ENCODE results near the gene SYT1. TPM values are rescaled to one million over a fixed set of nuclear protein-coding genes. Genes with fewer than 3 reads are reported as not detected.
A peak's percentile ranks its signal among the peaks of the same experiment; 100 is the strongest.

The SYT1 gene
- total RNA-seq, 1 experiment from 2014 or later = 5.9 TPM

DNA sequence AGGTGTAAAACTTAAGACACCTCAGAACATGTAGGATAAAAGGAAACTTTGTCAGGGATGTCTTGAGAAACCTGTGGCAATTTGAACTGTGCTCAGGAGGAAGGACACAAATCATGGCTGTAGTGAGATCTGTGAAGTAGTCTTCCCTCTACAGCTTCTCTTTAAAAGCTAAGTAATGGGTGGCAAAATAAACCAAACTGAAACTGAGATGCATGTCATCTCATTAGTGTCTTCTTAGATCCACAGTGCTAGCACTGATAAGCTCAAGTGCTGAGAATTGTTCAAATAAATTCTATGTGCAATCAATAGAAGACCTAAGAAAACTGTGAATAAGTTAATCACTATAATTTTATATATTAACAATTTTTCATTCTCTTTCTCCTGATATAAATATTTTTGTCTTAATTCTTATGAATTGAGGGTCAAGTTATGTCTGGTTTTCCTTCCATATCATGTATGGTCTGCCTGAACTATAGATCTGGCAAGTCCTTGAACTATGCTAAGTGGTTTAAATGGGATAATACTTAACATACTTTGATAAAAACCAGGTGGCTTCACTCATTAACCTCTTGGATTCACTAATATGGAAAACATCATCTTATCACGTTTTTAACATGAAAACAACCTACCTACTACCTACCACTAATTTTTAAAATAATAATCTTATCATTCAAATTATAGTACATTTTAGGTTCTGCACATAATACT is 27.2 kb downstream of the SYT1 start:
- no peak for DNase-seq (ENCODE audit: low spot score)

DNA sequence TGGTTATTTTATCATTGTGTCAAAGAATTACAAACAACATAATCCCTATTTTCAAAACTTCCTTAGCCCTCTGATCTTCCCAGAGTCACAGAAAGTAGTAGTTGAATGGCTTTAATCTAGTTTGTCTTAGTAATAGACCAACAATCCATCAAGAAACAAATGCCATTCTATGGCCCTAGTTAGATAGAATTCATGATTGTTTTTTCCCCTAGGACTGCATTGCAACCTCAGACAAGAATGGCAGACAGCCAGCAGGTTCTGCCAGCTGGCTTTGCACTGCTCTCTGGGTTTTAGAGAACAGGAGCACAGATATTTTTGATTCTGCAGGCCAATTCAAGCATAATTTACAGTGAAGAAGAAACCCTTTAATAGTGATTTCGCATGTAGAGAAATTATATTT is 33.8 kb downstream of the SYT1 start:
- no peak for DNase-seq (ENCODE audit: low spot score)

- no peak for DNase-seq (ENCODE audit: low spot score)
These were observed 50.3 kb downstream of the SYT1 start for GRCh38 chr12:78914859-78915331.

- DNase-seq (ENCODE audit: low spot score) = peak; percentile 81
These were observed 52.4 kb downstream of the SYT1 start for GRCh38 chr12:78916845-78917480.

GRCh38 chr12:78917513-78917912 is 52.9 kb downstream of the SYT1 start:
- DNase-seq (ENCODE audit: low spot score) = no peak

DNA sequence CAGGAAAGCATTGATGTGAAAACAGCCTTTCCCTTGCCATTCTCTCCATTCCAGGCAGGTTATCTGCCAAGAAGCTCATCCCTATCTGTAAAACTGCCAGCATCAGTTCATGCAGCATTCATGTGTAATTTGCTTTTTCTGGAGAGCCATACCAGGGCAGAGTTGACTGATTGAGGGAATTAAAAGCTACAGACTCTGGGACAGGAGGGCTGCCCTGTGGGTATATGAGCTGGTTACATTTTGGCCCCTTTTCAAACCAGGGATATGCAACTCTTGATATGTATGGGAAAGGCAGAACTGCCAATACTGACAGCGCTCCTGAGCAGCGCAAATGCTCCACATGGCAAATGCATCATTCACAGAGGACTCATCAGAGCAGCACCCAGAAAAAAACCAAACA is 53.7 kb downstream of the SYT1 start:
- no peak for DNase-seq (ENCODE audit: low spot score)

DNA sequence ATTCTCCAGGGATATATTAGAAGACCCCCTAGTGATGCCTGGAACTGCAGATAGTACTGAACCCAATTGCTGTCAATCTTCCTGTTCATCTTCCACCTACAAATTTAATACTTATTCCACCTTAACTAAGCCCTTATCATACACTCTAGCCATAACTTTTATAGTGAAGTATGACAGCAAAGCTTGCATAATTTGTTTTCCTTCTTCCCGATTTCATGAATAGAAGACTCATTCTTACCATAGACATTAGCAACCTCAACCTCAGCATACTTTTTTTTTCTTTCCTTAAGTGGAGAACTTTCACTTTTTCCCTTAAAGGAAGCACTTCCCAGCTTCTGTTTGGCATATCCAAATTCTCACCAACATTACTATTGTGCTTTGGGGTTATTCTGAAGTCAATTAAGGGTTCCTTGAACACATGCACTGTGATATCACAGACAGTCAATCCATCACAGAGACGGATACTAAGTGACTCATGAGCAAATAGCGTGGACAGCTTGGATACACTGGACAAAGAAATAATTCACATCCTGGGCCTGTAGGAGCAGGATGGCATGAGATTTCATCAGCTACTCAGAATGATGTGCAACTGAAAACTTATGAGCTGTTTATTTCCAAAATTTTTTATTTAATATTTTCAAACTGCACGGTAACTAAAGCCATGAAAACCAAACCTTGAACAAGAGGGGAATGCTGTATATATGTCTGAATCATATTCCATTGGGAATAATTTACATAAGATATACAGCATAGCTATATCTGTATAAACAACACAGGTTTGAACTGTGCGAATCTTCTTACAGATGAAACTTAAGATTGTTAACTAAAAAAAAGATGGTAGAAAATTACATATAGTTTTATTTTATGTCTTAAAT is 63.9 kb downstream of the SYT1 start:
- peak; percentile 84 for DNase-seq (ENCODE audit: low spot score)

DNA sequence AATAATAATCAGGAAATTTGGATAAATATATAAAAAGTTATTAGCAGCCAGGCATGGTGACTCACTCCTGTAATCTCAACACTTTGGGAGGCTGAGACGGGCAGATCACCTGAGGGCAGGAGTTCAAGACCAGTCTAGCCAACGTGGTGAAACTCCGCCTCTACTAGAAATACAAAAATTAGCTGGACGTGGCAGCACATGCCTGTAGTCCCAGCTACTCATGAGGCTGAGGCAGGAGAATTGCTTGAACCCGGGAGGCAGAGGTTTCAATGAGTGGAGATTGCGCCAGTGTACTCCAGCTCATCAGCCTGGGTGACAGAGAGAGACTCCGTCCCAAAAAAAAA is 64.5 kb downstream of the SYT1 start:
- DNase-seq (ENCODE audit: low spot score) = peak; percentile 24

- DNase-seq (ENCODE audit: low spot score) = no peak
These were observed 67.0 kb downstream of the SYT1 start for GRCh38 chr12:78931466-78931990.

DNA sequence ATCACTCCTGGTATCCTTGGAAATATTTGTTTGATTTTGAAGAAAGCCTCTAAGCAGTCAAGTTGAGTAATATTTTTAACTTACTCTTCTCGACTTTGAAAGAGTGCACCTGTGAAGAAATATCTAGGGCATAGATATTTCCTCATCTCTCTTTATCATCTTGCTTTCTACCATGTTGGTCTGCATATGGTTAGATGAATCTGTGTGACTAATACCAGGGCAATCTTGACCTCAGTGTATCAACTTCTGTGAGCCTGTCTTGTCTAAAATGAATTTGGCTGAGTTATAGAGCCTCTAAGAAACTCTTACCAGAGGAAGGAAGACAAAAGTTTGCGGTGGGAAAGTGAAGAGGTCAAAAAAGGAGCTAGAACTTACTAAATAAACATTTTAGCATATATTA is 68.4 kb downstream of the SYT1 start:
- DNase-seq (ENCODE audit: low spot score) = no peak

GRCh38 chr12:78938341-78939084 is 73.9 kb downstream of the SYT1 start:
- no peak for DNase-seq (ENCODE audit: low spot score)

GRCh38 chr12:78949532-78949931 is 85.0 kb downstream of the SYT1 start:
- DNase-seq (ENCODE audit: low spot score) = no peak

GRCh38 chr12:78951803-78952551 is 87.4 kb downstream of the SYT1 start:
- DNase-seq (ENCODE audit: low spot score) = no peak

DNA sequence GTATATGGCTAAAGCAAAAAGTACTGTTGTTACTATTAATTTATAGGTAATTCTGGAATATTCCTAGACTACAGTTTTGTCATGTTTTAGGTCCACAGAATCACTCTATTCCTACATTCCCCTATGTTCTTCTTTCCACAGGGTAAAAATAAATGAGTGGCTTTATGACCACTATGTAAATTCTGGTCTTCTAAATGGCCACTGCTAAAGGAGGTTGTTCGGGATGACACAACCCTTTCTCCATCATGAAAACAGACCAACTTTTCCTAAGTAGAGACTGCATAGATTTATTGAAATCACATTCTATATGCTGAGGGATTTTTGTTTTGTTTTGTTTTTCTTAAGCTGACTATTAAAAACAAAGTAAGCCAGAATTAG is 88.0 kb downstream of the SYT1 start:
- DNase-seq (ENCODE audit: low spot score) = no peak

DNA sequence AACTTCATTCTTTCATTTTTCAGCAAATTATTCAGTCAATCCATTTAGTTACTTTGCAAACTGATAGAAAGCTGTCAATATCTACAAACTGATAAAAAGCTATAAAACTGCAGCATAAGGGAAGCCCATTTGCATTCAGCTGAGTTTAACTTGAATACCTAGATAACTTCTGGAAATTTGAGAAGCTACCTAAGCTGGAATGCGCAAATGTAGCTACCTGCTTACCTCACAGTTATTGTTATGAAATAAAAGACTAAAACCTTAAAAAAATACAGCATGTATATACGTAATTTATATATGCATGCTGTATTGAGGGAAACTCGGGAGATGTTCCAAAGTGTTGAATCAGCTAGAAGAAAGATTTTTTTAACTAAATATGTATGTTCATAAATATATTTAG is 94.4 kb downstream of the SYT1 start:
- DNase-seq (ENCODE audit: low spot score) = no peak

DNA sequence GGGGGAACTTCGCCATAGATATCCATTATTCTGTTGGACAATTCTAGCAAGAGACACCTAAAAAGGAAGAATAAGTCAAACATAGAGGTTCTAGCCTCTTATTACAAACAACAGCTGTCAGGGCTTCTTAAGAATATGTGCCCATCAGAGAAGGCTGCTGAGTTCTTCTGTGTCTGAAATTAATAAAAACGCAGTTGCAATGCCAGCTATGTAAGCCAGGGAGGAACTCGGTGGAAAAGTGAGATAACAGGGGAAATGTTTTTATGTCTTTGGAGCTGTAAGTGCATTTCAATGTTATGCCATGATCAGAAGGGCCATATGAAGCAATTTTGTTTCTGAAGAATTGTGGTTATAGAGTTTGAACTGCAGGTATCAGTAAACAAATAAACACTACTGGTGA is 95.0 kb downstream of the SYT1 start:
- no peak for DNase-seq (ENCODE audit: low spot score)

- DNase-seq (ENCODE audit: low spot score) = no peak
These were observed 96.6 kb downstream of the SYT1 start for GRCh38 chr12:78961171-78961570.

- no peak for DNase-seq (ENCODE audit: low spot score)
These were observed 99.1 kb downstream of the SYT1 start for GRCh38 chr12:78963439-78964227.

DNA sequence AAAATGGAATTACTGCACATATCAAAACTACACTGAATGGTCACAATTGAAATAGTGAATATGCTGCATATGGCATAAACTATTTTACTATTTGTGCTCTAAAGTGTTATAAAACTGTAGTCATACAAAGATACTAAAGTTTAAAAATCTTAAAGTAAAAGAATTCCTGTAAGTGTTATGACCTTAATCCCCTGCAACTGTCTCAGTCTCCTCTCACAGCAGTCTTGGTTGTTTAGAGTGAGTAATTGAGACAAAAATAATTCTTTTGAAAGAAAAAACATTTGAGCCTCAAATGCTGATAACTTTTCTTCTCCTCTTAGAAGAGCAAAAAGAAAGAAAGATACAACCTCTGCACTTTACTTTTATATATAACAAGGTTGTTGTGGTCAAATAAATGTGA is 99.9 kb downstream of the SYT1 start:
- no peak for DNase-seq (ENCODE audit: low spot score)

DNA sequence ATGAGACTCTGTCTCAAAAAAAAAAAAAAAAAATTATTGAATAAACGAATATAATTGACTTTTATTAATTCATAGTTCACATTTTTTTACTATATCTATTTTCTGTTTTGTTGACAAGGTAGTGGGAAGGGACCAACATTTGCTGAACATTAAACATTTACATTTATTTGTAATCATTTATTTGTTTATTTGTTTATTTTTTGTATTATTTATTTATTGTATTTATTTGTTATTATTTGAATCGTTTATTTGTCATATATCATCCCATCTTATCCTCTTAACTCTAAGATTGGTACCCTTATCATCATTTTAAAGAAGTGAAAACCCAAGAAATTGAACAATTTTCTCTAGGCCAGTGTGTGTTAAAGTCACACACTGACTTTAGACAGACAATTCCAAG is 101.5 kb downstream of the SYT1 start:
- DNase-seq (ENCODE audit: low spot score) = no peak
